PC-9 (cell line): ENCODE results near the gene SPATS2L. TPM values are rescaled to one million over a fixed set of nuclear protein-coding genes. Genes with fewer than 3 reads are reported as not detected.

ENCODE experiments used
- BruUV-seq: library from RNA; stranded (reverse); fragments of 400-500 nt; replicated peaks from 2 replicates; lab custom pipeline; 2021; lab: Mats Ljungman, UMichigan
- CTCF ChIA-PET: fragments of 300-600 bp; sonication (Branson Sonifier 250); formaldehyde crosslinking; loops from one replicate; lab custom pipeline; 2022; ENCODE audit warnings: antibody characterized with exemption; lab: Charles Lee
- POLR2A ChIA-PET: fragments of 300-600 bp; sonication (Branson Sonifier 250); formaldehyde crosslinking; loops from one replicate; lab custom pipeline; 2022; ENCODE audit warnings: antibody characterized with exemption; ENCODE audit not compliant: unreplicated experiment; lab: Charles Lee
- DNase-seq, 2 experiments: peaks; one replicate each; pipeline versions ENCODE4 v3.0.0 to v3.0.0-alpha.2; 2015 to 2022; ENCODE audit warnings: mixed read lengths in 1 of 2
- H2AFZ ChIP-seq: fragments of 200-600 bp; sonication (generic); 2 replicates; pipeline ENCODE4 v1.8.1; 2017; ENCODE audit warnings: antibody characterized with exemption
- H3F3A ChIP-seq: fragments of 200-600 bp; sonication (generic); 2 replicates; pipeline ENCODE4 v1.8.1; 2017; ENCODE audit warnings: antibody characterized with exemption, mild to moderate bottlenecking, low read depth; ENCODE audit not compliant: insufficient read depth
- H3K27ac ChIP-seq: fragments of 200-600 bp; sonication (generic); 2 replicates; pipeline ENCODE4 v1.6.1; 2016; ENCODE audit warnings: mixed run types
- H3K27me3 ChIP-seq: fragments of 200-600 bp; sonication (generic); 2 replicates; pipeline ENCODE4 v1.6.1; 2016; ENCODE audit warnings: low read depth, mixed run types; ENCODE audit not compliant: insufficient read depth
- H3K36me3 ChIP-seq: fragments of 200-600 bp; sonication (generic); 2 replicates; pipeline ENCODE4 v1.6.1; 2016; ENCODE audit warnings: low read depth, mixed run types
- H3K4me1 ChIP-seq: fragments of 200-600 bp; sonication (generic); replicated peaks from 2 replicates; pipeline ENCODE4 v1.6.1; 2016; ENCODE audit warnings: mixed run types; ENCODE audit not compliant: insufficient read depth
- H3K4me2 ChIP-seq: fragments of 200-600 bp; sonication (generic); 2 replicates; pipeline ENCODE4 v1.6.1; 2017; ENCODE audit warnings: mixed run types
- H3K4me3 ChIP-seq: fragments of 200-600 bp; sonication (generic); 2 replicates; pipeline ENCODE4 v1.6.1; 2016; ENCODE audit warnings: mixed run types
- H3K79me2 ChIP-seq: fragments of 200-600 bp; sonication (generic); 2 replicates; pipeline ENCODE4 v1.6.1; 2017; ENCODE audit warnings: low read depth, mixed run types
- H3K9me2 ChIP-seq: fragments of 200-600 bp; sonication (generic); 2 replicates; pipeline ENCODE4 v1.8.1; 2017; ENCODE audit warnings: mild to moderate bottlenecking; ENCODE audit not compliant: insufficient read depth
- H3K9me3 ChIP-seq: fragments of 200-600 bp; sonication (generic); 2 replicates; pipeline ENCODE4 v1.8.1; 2016; ENCODE audit warnings: low read depth; ENCODE audit not compliant: insufficient read depth
- H4K20me1 ChIP-seq: fragments of 200-600 bp; sonication (generic); 2 replicates; pipeline ENCODE4 v1.8.1; 2017; ENCODE audit not compliant: insufficient read depth
- CTCF ChIP-seq: fragments of 200-600 bp; sonication (generic); conservative IDR thresholded peaks from 2 replicates; pipeline ENCODE4 v1.6.1; 2017; ENCODE audit warnings: mixed run types, antibody characterized with exemption, mild to moderate bottlenecking, moderate library complexity
- EZH2 ChIP-seq: fragments of 200-600 bp; sonication (generic); IDR thresholded peaks from 2 replicates; pipeline ENCODE4 v1.8.0; 2017; ENCODE audit warnings: antibody characterized with exemption, low read depth
- intact Hi-C: fragments of 100-400 bp; cut with micrococcal nuclease; formaldehyde crosslinking; loops from one replicate; pipeline ENCODE4 v1.10.0; 2022; ENCODE audit not compliant: unreplicated experiment
- total RNA-seq: library from RNA; stranded (reverse); gene quantifications from 2 replicates; pipeline ENCODE4 v1.2.3, GENCODE V29; 2021

SPATS2L gene
- total RNA-seq, 1 experiment from 2014 or later, result 199 TPM

- no TSS peak for BruUV-seq
Observed at GRCh38 chr2:200329384-200329783, 22.9 kb downstream of the SPATS2L start.

GRCh38 chr2:200329798-200330197 is 23.3 kb downstream of the SPATS2L start:
- H3K79me2 ChIP-seq, result peaks cover 55% of the 10 kb centered on the region
- no peak overlapping the region for H3K27ac ChIP-seq
- no peaks in the 10 kb centered on the region for H3K4me1 ChIP-seq
- no peak overlapping the region for H3K4me2 ChIP-seq
- H3F3A ChIP-seq, result 0 out of 2 replicates have a peak, but pooled peaks cover 4% of the 10 kb centered on the region
- no peaks in the 10 kb centered on the region for H3K9me2 ChIP-seq
- H4K20me1 ChIP-seq, result no peaks in the 10 kb centered on the region
- intact Hi-C loops, result no loop called here
- H3K9me3 ChIP-seq, result no peaks in the 10 kb centered on the region
- CTCF ChIA-PET, result no interaction called here
- H2AFZ ChIP-seq, result no peak overlapping the region
- POLR2A ChIA-PET, result interaction anchor here (0.5 kb wide), 1 partner anchor 21 kb away, joined by 4 read pairs; no protein-coding TSS in a partner anchor
- no TSS peak for BruUV-seq
- DNase-seq, result no peak
- no peak overlapping the region for H3K4me3 ChIP-seq
- H3K27me3 ChIP-seq, result no peaks in the 10 kb centered on the region
- peaks cover 11% of the 10 kb centered on the region; the same call in 1 of the 2 replicates for H3K36me3 ChIP-seq
- no peak for TF ChIP-seq CTCF
- no peak for TF ChIP-seq EZH2

More at GRCh38 chr2:200329384-200329783, 22.9 kb downstream of the SPATS2L start:
- TF ChIP-seq EZH2, result no peak
- no peak for TF ChIP-seq CTCF
- intact Hi-C loops, result no loop called here
- no peaks in the 10 kb centered on the region for H4K20me1 ChIP-seq
- no peak overlapping the region for H3K4me2 ChIP-seq
- no peak overlapping the region for H3K27ac ChIP-seq
- H3K9me2 ChIP-seq, result no peaks in the 10 kb centered on the region
- no peak overlapping the region for H2AFZ ChIP-seq
- 0 out of 2 replicates have a peak, but pooled peaks cover 4% of the 10 kb centered on the region for H3F3A ChIP-seq
- CTCF ChIA-PET, result no interaction called here
- H3K36me3 ChIP-seq, result peaks cover 11% of the 10 kb centered on the region; the same call in 1 of the 2 replicates
- no peaks in the 10 kb centered on the region for H3K9me3 ChIP-seq
- H3K79me2 ChIP-seq, result peaks cover 58% of the 10 kb centered on the region
- POLR2A ChIA-PET, result interaction anchor here (0.5 kb wide), 1 partner anchor 21 kb away, joined by 4 read pairs; no protein-coding TSS in a partner anchor
- no peaks in the 10 kb centered on the region for H3K4me1 ChIP-seq
- no peaks in the 10 kb centered on the region for H3K27me3 ChIP-seq
- no peak for DNase-seq
- H3K4me3 ChIP-seq, result no peak overlapping the region

GRCh38 chr2:200330351-200331060 is 24.0 kb downstream of the SPATS2L start:
- Histone ChIP-seq H3K9me2 (no peaks in the 10 kb centered on the region), H3K4me2 (no peak overlapping the region), H3K79me2 (peaks cover 52% of the 10 kb centered on the region), H3K27ac (no peak overlapping the region), H3F3A (peaks cover 4% of the 10 kb centered on the region; the same call in 1 of the 2 replicates), H3K36me3 (peaks cover 11% of the 10 kb centered on the region; the same call in 1 of the 2 replicates), H3K4me3 (no peak overlapping the region), H3K4me1 (peaks cover 6% of the 10 kb centered on the region), H3K9me3 (no peaks in the 10 kb centered on the region), H2AFZ (no peak overlapping the region), H3K27me3 (no peaks in the 10 kb centered on the region), H4K20me1 (no peaks in the 10 kb centered on the region)
- intact Hi-C loops, result no loop called here
- no TSS peak for BruUV-seq
- POLR2A ChIA-PET, result interaction anchor here (0.7 kb wide), 1 partner anchor 11 kb away, joined by 12 read pairs; no protein-coding TSS in a partner anchor
- no peak for DNase-seq
- CTCF ChIA-PET, result no interaction called here
- TF ChIP-seq CTCF (no peak), EZH2 (no peak)
